K562 (cell line): ENCODE data around the gene ETS1.

Experiments used
- DIDO1 ChIP-seq: fragments of 450-650 bp; IDR thresholded peaks from 2 replicates; pipeline ENCODE4 v1.6.1; 2016; ENCODE audit warnings: low read depth, missing biosample characterization, missing genetic modification characterization
- EP300 ChIP-seq: IDR thresholded peaks from 2 replicates; pipeline ENCODE4 v1.6.1; 2012; ENCODE audit warnings: low read length, improper control_type of control experiment
- JUND ChIP-seq, 2 experiments: IDR thresholded peaks; 2 replicates in 1 of 2; 3 replicates in 1 of 2; pipeline ENCODE4 v1.6.1; 2011; ENCODE audit warnings: borderline replicate concordance in 2 of 2, low read depth in 2 of 2, low read length in 2 of 2, improper control_type of control experiment in 1 of 2, missing biosample characterization in 1 of 2, missing genetic modification characterization in 1 of 2, missing genetic modification reagents in 1 of 2
- MTA1 ChIP-seq: fragments of 450-650 bp; IDR thresholded peaks from 2 replicates; pipeline ENCODE4 v1.6.1; 2017; ENCODE audit warnings: borderline replicate concordance
- SIRT6 ChIP-seq: IDR thresholded peaks from one replicate; pipeline ENCODE4 v1.6.1; 2012; ENCODE audit warnings: low read depth, mild to moderate bottlenecking, control low read depth, inconsistent platforms, low read length, moderate library complexity
- ZFX ChIP-seq: sonication (generic); formaldehyde crosslinking; IDR thresholded peaks from 2 replicates; pipeline ENCODE4 v1.8.0; 2022; ENCODE audit warnings: mild to moderate bottlenecking, missing genetic modification reagents, moderate library complexity
- ZNF217 ChIP-seq: sonication (generic); formaldehyde crosslinking; IDR thresholded peaks from 2 replicates; pipeline ENCODE4 v1.8.0; 2022; ENCODE audit warnings: mild to moderate bottlenecking, missing genetic modification reagents
- ZNF707 ChIP-seq: fragments of 250-450 bp; sonication (Bioruptor Pico); conservative IDR thresholded peaks from 2 replicates; pipeline ENCODE4 v1.8.0; 2022; ENCODE audit warnings: inconsistent platforms, mild to moderate bottlenecking, moderate library complexity
- TF ChIP-seq, protein P1 (sequence below): fragments of 450-650 bp; conservative IDR thresholded peaks from 2 replicates; pipeline ENCODE4 v1.6.1; 2016; ENCODE audit warnings: missing genetic modification characterization, low read depth, mild to moderate bottlenecking, missing compliant biosample characterization, moderate library complexity
- TF ChIP-seq, protein P2 (sequence below), 3 experiments: IDR thresholded peaks in 2 of 3; conservative IDR thresholded peaks in 1 of 3; 2 replicates each; pipeline ENCODE4 v1.5.1; 2011 to 2012; ENCODE audit warnings: low read length in 3 of 3, mild to moderate bottlenecking in 3 of 3, control low read depth in 2 of 3, improper control_type of control experiment in 1 of 3, inconsistent platforms in 1 of 3, low read depth in 1 of 3, mixed read lengths in 1 of 3, moderate library complexity in 1 of 3; ENCODE audit not compliant: insufficient read depth in 2 of 3

DNA sequence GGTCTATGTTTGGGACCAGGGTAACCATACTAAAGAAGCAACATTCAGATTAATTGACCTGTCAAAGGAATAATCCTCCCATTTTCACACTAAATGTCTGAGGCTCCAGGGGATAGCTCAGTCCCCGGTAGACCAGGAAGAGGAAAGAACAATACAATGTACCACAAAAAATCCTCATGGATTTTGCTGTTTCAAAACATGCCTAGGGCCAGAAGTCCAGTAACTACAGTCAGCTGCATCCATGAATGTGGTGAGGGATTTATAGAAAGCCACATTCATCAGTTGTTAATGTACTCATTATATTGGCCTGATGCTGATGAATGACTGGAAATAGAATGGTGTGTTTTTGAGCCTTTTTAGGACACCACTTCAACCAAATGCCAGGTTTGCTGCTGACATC lies 6.9 kb upstream of the ETS1 start:
- TF ChIP-seq ZNF707 (no peak), ZFX (CRISPR knock-in tag) (no peak), JUND (IDR thresholded peaks at IDR 0.05; ENCODE audit: borderline replicate concordance, low read depth, low read length) (no peak), JUND (tag; IDR thresholded peaks at IDR 0.05; ENCODE audit: borderline replicate concordance, low read depth, low read length) (no peak), EP300 (no peak), ZNF217 (CRISPR knock-in tag) (no peak), DIDO1 (tag) (no peak), MTA1 (no peak), SIRT6 (no peak)
- TF ChIP-seq, protein P1, sequence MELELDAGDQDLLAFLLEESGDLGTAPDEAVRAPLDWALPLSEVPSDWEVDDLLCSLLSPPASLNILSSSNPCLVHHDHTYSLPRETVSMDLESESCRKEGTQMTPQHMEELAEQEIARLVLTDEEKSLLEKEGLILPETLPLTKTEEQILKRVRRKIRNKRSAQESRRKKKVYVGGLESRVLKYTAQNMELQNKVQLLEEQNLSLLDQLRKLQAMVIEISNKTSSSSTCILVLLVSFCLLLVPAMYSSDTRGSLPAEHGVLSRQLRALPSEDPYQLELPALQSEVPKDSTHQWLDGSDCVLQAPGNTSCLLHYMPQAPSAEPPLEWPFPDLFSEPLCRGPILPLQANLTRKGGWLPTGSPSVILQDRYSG (tag): no peak
- TF ChIP-seq, protein P2, sequence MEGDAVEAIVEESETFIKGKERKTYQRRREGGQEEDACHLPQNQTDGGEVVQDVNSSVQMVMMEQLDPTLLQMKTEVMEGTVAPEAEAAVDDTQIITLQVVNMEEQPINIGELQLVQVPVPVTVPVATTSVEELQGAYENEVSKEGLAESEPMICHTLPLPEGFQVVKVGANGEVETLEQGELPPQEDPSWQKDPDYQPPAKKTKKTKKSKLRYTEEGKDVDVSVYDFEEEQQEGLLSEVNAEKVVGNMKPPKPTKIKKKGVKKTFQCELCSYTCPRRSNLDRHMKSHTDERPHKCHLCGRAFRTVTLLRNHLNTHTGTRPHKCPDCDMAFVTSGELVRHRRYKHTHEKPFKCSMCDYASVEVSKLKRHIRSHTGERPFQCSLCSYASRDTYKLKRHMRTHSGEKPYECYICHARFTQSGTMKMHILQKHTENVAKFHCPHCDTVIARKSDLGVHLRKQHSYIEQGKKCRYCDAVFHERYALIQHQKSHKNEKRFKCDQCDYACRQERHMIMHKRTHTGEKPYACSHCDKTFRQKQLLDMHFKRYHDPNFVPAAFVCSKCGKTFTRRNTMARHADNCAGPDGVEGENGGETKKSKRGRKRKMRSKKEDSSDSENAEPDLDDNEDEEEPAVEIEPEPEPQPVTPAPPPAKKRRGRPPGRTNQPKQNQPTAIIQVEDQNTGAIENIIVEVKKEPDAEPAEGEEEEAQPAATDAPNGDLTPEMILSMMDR (IDR thresholded peaks at IDR 0.05 in 2 of 3, conservative IDR thresholded peaks at IDR 0.05 in 1 of 3; ENCODE audit: insufficient read depth in 2 of 3, low read depth in 1 of 3, low read length in 3 of 3): no peak
